ENCODE data around the gene ERCC6L2. TPM values are rescaled to one million over a fixed set of nuclear protein-coding genes. Genes with fewer than 3 reads are reported as not detected.

The ERCC6L2 gene
- total RNA-seq, 1 donor from 2014 or later = 33.7 TPM

GRCh38 chr9:96008502-96009222 is 133.2 kb downstream of the ERCC6L2 start:
- intact Hi-C loops (cut with micrococcal nuclease) = loop anchor here (1.0 to 5.0 kb wide), 3 partner anchors 8 to 36 kb away; no protein-coding TSS in a partner anchor
- Mint-ChIP-seq H3K9me3 (no peaks in the 10 kb centered on the region), H3K4me1 (ENCODE audit: low read depth) (peaks cover 45% of the 10 kb centered on the region), H3K4me3 (no peak overlapping the region), H3K36me3 (ENCODE audit: low read depth) (peaks cover 19% of the 10 kb centered on the region), H3K27ac (peak overlapping the region; percentile 96), H3K27me3 (ENCODE audit: insufficient read depth) (no peaks in the 10 kb centered on the region)
- no peak for DNase-seq (ENCODE audit: low spot score)

GRCh38 chr9:96009223-96009602 is 133.7 kb downstream of the ERCC6L2 start:
- Mint-ChIP-seq H3K4me1 (ENCODE audit: low read depth) (peaks cover 49% of the 10 kb centered on the region), H3K27ac (peak overlapping the region; percentile 96)

DNA sequence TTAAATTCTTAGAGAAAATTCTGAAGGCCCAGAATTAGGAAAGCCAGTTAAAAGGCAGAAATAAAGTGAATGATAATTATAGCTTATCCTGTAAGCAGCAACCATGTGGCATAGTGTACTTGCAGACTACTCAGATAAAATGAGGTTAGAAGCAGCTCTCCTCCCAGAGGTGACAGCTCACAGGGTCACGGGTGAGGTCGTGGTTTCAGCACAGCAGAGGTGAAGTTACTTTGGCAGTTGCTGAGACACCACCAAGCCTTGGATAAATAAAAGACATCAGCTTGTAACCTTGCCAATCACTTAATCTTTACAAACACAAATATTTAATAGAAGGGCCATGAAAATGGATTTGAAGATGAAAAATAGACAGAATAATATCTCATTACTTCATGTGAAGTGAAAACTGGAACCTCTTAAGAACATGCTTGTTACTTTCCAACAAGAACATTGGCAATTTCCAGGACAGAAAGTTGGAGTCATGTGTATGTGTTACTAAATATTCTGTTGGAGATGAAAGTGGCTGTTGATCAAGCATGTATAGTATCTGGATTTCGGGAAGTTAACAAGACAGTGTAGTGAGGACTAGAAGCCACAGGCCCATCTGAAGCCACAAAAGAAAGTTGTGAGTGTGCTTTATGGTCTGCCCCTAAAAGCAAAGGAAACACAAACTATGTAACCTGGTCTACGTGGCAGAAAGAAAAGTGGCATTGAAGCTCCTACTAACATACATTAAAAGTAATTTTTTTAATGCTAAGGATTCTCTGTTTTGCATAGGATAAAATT is 134.4 kb downstream of the ERCC6L2 start:
- Mint-ChIP-seq H3K9me3 (no peaks in the 10 kb centered on the region), H3K27ac (peak overlapping the region; percentile 96), H3K27me3 (ENCODE audit: insufficient read depth) (no peaks in the 10 kb centered on the region), H3K4me1 (ENCODE audit: low read depth) (peaks cover 55% of the 10 kb centered on the region), H3K4me3 (peak overlapping the region; percentile 54), H3K36me3 (ENCODE audit: low read depth) (peaks cover 23% of the 10 kb centered on the region)
- intact Hi-C loops (cut with micrococcal nuclease) = loop anchor here (2.0 to 10.0 kb wide), 3 partner anchors 13 to 405 kb away; partner anchors contain the start of gene ZNF367
- DNase-seq (ENCODE audit: low spot score) = peak; percentile 75

More at GRCh38 chr9:96009223-96009602, 133.7 kb downstream of the ERCC6L2 start:
- intact Hi-C loops (cut with micrococcal nuclease) = loop anchor here (2.0 to 5.0 kb wide), 2 partner anchors 14 to 37 kb away; no protein-coding TSS in a partner anchor
- peaks cover 22% of the 10 kb centered on the region for H3K36me3 Mint-ChIP-seq (ENCODE audit: low read depth)
- H3K9me3 Mint-ChIP-seq = no peaks in the 10 kb centered on the region
- DNase-seq (ENCODE audit: low spot score) = no peak
- no peaks in the 10 kb centered on the region for H3K27me3 Mint-ChIP-seq (ENCODE audit: insufficient read depth)
- peak overlapping the region; percentile 54 for H3K4me3 Mint-ChIP-seq

GRCh38 chr9:96014078-96014477 is 138.6 kb downstream of the ERCC6L2 start:
- no peaks in the 10 kb centered on the region for H3K27me3 Mint-ChIP-seq (ENCODE audit: insufficient read depth)
- peaks cover 77% of the 10 kb centered on the region for H3K4me1 Mint-ChIP-seq (ENCODE audit: low read depth)
- peak; percentile 75 for DNase-seq (ENCODE audit: low spot score)
- H3K27ac Mint-ChIP-seq = peak overlapping the region; percentile 98
- peak overlapping the region; percentile 76 for H3K4me3 Mint-ChIP-seq
- intact Hi-C loops (cut with micrococcal nuclease) = loop anchor here (10.0 kb wide), 1 partner anchor 401 kb away; the partner anchor contains the start of gene ZNF367
- peaks cover 17% of the 10 kb centered on the region for H3K36me3 Mint-ChIP-seq (ENCODE audit: low read depth)
- no peaks in the 10 kb centered on the region for H3K9me3 Mint-ChIP-seq

- Mint-ChIP-seq H3K27ac (peak overlapping the region; percentile 100), H3K36me3 (ENCODE audit: low read depth) (peaks cover 18% of the 10 kb centered on the region), H3K4me3 (peak overlapping the region; percentile 44), H3K9me3 (no peaks in the 10 kb centered on the region), H3K4me1 (ENCODE audit: low read depth) (peaks cover 64% of the 10 kb centered on the region), H3K27me3 (ENCODE audit: insufficient read depth) (no peaks in the 10 kb centered on the region)
- intact Hi-C loops (cut with micrococcal nuclease) = loop anchor here (1.0 to 10.0 kb wide), 12 partner anchors 8 to 848 kb away; partner anchors contain the start of genes ERCC6L2 and ZNF367
- DNase-seq (ENCODE audit: low spot score) = peak; percentile 48
These were observed 140.6 kb downstream of the ERCC6L2 start for GRCh38 chr9:96015876-96016686.

Measured in activated T-helper 1 cell treated with anti-CD3 and anti-CD28 coated beads, Interleukin-12 subunit alpha, Interleukin-12 subunit beta, Interleukin-2, Interleukin-4 antibody, amounts not matched to agents 30 ng/mL and 10 ng/mL and 1 ng/mL, durations not matched to agents 14 hours and 24 hours and 36 hours (primary cell).